Prostate gland (tissue), 2 donors: ENCODE results near the gene METAP2. TPM values are rescaled to one million over a fixed set of nuclear protein-coding genes. Genes with fewer than 3 reads are reported as not detected.
"Not testable (repeated sequence)": the region's sequence is repeated elsewhere in the genome, so short reads cannot be mapped to it uniquely, and the experiment has no call there.

Experiments used
- DNase-seq: peaks from one replicate; pipeline ENCODE4 v3.0.0-alpha.2; 2019; ENCODE audit warnings: low spot score
- H3K27ac ChIP-seq, 2 donors: fragments of 200-600 bp; sonication (generic); 2 replicates each; pipeline ENCODE4 v1.5.1; 2017 to 2019
- H3K27me3 ChIP-seq: fragments of 200-600 bp; sonication (generic); replicated peaks from 2 replicates; pipeline ENCODE4 v1.5.1; 2019; ENCODE audit not compliant: insufficient read depth
- H3K36me3 ChIP-seq, 2 donors: fragments of 200-600 bp; sonication (generic); 1 replicate in 1 of 2; 2 replicates in 1 of 2; pipeline versions ENCODE4 v1.5.1 to v1.8.1; 2017 to 2019
- H3K4me1 ChIP-seq: fragments of 200-600 bp; sonication (generic); replicated peaks from 2 replicates; pipeline ENCODE4 v1.5.1; 2019
- H3K4me3 ChIP-seq, 2 donors: fragments of 200-600 bp; sonication (generic); 2 replicates each; pipeline ENCODE4 v1.5.1; 2017 to 2019
- H3K9me3 ChIP-seq: fragments of 200-600 bp; sonication (generic); 2 replicates; pipeline ENCODE4 v1.5.1; 2017
- CTCF ChIP-seq, 4 experiments: fragments of 200-600 bp in 2 of 4; fragments of 450-650 bp in 2 of 4; sonication (generic) in 2 of 4; IDR thresholded peaks; 1 replicate in 3 of 4; 2 replicates in 1 of 4; pipeline ENCODE4 v1.5.1; 2016 to 2019; ENCODE audit warnings: antibody characterized with exemption in 4 of 4, mild to moderate bottlenecking in 2 of 4, moderate library complexity in 2 of 4
- POLR2A ChIP-seq: fragments of 450-650 bp; IDR thresholded peaks from one replicate; pipeline ENCODE4 v1.6.1; 2016; ENCODE audit warnings: antibody characterized with exemption, mild to moderate bottlenecking
- POLR2AphosphoS5 ChIP-seq: sonication (generic); formaldehyde crosslinking; IDR thresholded peaks from one replicate; pipeline ENCODE4 v1.6.1; 2017; ENCODE audit warnings: antibody characterized with exemption
- WGBS: methylation state at CpG from one replicate; pipeline ENCODE4 v1.1.5; 2018; 5-methylcytosine and 5-hydroxymethylcytosine counted together
- intact Hi-C: fragments of 100-400 bp; cut with DNase I; formaldehyde crosslinking; loops from one replicate; pipeline ENCODE4 v1.14.2; 2022
- total RNA-seq, 2 donors: library from RNA; depleted of rRNA; stranded (reverse); fragments of >200 nt; gene quantifications; one replicate each; pipeline ENCODE4 v1.1.0, GENCODE V29; 2016

Gene METAP2
- total RNA-seq, 2 donors from 2014 or later = 46.4 to 61.7 TPM

GRCh38 chr12:95462551-95462950, 11.4 kb upstream of the METAP2 start:
- WGBS = 83% methylated on average over 2 of the region's 2 CpGs
- DNase-seq = no peak
- Histone ChIP-seq H3K27ac (no peak overlapping the region), H3K9me3 (no peaks in the 10 kb centered on the region), H3K36me3 (no peaks in the 10 kb centered on the region), H3K27me3 (no peaks in the 10 kb centered on the region), H3K4me1 (no peaks in the 10 kb centered on the region), H3K4me3 (no peak overlapping the region)
- intact Hi-C loops = no loop called here
- TF ChIP-seq POLR2AphosphoS5 = no peak
- no peak for TF ChIP-seq POLR2A
- no peak for TF ChIP-seq CTCF (IDR thresholded peaks at IDR 0.05)

DNA sequence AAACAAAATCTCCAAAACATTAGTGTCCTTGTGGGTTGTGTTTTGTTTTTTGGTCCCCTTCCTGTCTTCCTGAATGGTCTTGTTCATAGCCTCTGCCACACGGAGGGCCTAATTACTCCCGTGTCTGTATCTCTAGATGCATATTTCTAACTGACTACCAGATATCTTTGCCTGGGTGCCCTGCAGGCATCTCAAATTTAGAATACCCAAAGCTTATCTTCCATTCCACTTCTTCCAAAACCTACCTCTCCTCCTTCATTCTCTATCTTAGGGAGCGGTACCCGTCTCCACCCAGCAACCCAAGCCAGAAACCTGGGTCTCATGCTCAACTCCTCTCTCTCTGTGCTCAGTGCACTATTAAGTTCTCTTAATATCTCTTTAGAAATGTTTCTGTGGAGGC, 10.9 kb upstream of the METAP2 start:
- Histone ChIP-seq H3K4me1 (no peaks in the 10 kb centered on the region), H3K27me3 (no peaks in the 10 kb centered on the region), H3K27ac (no peak overlapping the region), H3K4me3 (no peak overlapping the region), H3K36me3 (no peaks in the 10 kb centered on the region), H3K9me3 (no peaks in the 10 kb centered on the region)
- intact Hi-C loops = no loop called here
- 88% methylated on average over 4 of the region's 4 CpGs for WGBS
- TF ChIP-seq POLR2A (no peak), POLR2AphosphoS5 (no peak), CTCF (IDR thresholded peaks at IDR 0.05) (no peak)
- DNase-seq = no peak

DNA sequence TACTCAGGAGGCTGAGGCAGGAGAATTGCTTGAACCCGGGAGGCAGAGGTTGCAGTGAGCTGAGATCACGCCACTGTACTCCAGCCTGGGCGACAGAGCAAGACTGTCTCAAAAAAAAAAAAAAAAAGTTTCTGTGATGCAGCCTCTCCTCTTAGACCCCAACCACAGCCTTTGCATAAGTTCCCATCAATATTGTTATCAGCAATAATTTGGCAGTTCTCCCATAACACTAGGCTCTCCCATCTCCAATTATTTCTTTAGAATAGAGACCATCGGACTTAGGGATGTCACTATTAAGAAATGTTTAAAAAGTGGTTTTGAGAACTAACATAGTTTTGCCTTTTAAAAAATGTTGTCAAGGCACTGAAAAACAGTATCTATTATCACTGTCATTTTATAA, 10.2 kb upstream of the METAP2 start:
- intact Hi-C loops = not testable (repeated sequence)
- 62% methylated on average over 4 of the region's 4 CpGs for WGBS

DNA sequence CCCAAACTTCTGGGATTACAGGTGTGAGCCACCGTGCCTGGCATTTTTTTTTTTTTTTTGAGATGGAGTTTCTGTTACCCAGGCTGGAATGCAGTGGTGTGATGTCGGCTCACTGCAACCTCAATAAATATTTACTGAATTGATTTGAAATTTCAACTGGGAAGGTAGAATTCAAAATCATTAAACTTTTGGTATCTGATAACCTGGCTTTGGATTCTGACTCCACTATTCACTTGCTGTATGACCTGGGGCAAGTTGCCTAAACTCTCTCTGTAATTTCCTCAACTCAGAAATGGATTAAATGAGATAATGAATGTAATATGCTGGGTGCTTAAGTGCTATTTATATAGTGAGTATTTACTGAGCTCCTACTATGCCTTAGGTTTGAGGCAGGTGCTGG, 8.7 kb upstream of the METAP2 start:
- TF ChIP-seq POLR2A = no peak
- TF ChIP-seq CTCF (IDR thresholded peaks at IDR 0.05) = no peak
- TF ChIP-seq POLR2AphosphoS5 = no peak
- H3K4me3 ChIP-seq = no peak overlapping the region
- no peaks in the 10 kb centered on the region for H3K9me3 ChIP-seq
- intact Hi-C loops = no loop called here
- H3K27ac ChIP-seq = no peak overlapping the region
- no peaks in the 10 kb centered on the region for H3K4me1 ChIP-seq
- DNase-seq = no peak
- no peaks in the 10 kb centered on the region for H3K36me3 ChIP-seq
- H3K27me3 ChIP-seq = no peaks in the 10 kb centered on the region
- 43% methylated on average over 2 of the region's 2 CpGs for WGBS

More for the DNA sequence above, 10.2 kb upstream of the METAP2 start:
- H3K27ac ChIP-seq, DNase-seq, H3K4me3 ChIP-seq, H3K9me3 ChIP-seq, H3K36me3 ChIP-seq, H3K27me3 ChIP-seq, H3K4me1 ChIP-seq: not testable (repeated sequence)

DNA sequence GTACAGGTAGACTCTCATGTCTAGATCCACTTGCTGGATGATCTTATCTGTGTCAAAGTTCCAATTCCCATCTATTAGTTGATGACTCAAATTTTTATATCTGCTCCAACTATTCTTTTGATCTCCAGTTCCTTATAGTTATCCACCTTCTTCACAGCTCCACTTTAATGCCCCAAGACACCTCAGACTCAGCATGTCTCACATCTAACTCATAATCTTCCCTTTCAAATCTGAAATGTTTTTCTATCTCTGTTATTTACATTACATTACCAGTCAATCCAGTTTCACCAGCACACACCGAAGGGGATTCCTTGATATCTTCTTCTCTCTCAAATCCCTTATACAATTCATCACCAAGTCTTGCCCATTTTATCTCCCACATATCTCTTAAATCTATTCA, 3.7 kb upstream of the METAP2 start:
- H3K27me3 ChIP-seq = no peaks in the 10 kb centered on the region
- no peak overlapping the region for H3K27ac ChIP-seq
- H3K9me3 ChIP-seq = no peaks in the 10 kb centered on the region
- intact Hi-C loops = loop anchor here (5.0 to 10.0 kb wide), 5 partner anchors 65 to 398 kb away; partner anchors contain the start of genes FGD6, NR2C1 and VEZT
- TF ChIP-seq POLR2AphosphoS5 (peak; percentile 43), POLR2A (no peak), CTCF (IDR thresholded peaks at IDR 0.05) (no peak)
- H3K4me3 ChIP-seq = no peak overlapping the region
- DNase-seq = peak; percentile 10
- 49% methylated on average over 1 of the region's 1 CpG for WGBS
- no peaks in the 10 kb centered on the region for H3K36me3 ChIP-seq
- H3K4me1 ChIP-seq = no peaks in the 10 kb centered on the region
